Activated T-helper 1 cell treated with Interleukin-2 at 50 U/mL for 16 hours (primary cell): Measurements from ENCODE around the gene R3HDM2.

ENCODE experiments used
- DNase-seq: peaks from one replicate; pipeline ENCODE4 v3.0.0-alpha.2; 2020; ENCODE audit warnings: low read depth

Gene R3HDM2

DNA sequence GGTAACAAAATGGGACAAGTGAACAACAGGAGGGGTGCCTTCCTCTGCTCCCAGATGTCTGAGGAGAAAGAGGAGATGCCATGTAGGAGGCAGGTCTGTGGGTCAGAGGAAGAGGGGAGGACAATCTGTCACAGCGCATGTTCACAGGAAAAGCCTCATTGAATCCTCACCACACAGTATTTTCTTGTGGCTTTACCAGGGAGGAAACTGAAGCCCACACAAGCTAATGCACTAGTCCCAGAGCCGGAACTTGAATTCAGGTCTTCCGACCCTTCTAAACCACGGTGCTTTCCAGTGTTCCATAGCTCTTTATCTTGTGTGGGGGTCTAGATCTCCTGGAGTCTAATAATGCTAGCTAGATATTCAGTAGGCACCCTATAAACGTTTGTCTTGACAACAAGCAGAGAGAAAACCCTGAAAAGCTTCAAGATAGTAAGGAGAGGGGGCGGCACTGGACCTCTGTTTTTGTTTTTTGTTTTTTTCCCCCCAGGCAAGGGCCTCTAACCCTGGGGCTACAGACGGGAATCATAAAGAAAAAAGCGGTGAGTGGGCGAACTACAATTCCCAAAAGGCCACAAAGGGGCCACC lies 201.7 kb downstream of the R3HDM2 start:
- DNase-seq: no peak

DNA sequence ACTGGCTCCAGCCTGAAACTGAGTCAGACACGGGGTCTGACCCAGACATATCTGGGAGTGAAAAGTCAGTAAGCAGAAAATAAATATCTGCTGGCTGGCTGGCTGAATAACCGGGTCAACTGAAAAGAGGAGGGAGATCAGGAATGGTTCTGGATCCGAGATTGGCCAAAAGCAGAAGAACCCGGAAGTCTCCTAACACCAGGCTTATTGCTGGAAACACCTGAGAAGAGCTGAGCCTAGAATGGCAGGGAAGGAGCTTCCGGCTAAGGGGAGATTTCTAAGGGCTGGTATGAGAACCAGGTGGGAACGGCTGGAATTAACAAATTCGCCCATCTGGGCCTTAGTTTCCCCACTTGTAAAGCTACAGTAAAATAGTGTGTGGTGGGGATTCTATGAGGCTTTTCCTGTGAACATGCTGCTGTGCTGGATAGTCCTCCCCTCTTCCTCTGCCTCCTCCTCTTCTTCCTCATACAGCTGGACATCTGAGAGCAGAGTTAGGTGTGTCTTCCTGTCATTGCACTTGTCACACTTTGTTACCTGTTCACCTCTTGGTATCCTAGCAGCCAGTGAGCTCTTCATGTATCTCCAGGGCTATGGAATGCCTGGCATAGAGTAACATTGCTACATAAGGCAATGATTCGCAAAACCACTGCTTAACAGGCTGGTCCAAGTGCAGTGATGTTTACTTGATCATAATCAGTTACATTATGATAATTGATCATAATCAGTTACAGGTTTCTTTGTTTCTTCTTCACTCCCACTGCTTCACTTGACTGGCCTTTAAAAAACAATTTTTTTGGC lies 203.3 kb downstream of the R3HDM2 start:
- DNase-seq: no peak

DNA sequence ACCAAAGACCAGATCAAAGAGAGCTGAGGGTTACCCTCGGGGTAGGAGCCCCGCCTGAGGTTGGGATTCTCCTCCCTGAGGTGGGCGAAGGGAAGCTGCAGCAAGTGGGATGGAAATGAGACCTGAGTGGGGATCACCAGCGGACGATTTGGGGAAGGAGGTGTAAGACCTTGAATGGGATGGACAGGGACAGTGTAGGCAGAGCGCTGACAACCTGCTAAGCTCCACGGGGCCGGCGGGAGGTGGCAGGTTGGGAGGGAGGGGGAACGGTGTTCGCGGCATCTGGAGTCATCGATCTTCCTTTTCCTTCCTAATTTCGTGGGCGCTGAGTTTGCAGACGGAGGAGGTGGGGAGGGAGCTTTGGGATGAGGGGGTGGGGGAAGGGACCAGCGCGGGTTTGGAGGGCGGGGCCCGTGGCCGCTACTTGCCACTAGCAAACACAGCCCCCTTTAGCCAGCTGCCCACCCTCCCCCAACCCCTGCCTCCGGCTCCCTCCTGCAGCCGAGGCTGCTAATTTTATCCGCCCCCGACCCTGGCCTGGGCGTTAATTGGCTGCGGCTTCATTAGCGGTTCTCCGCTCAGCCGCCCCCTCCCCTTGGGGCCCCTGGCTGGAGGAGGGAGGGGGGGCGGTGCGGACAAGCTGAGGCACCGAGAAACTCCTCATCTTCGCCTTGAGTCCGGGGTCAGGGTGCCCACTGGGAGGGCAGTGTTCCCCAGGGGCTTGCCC lies 204.1 kb downstream of the R3HDM2 start:
- DNase-seq: no peak

DNA sequence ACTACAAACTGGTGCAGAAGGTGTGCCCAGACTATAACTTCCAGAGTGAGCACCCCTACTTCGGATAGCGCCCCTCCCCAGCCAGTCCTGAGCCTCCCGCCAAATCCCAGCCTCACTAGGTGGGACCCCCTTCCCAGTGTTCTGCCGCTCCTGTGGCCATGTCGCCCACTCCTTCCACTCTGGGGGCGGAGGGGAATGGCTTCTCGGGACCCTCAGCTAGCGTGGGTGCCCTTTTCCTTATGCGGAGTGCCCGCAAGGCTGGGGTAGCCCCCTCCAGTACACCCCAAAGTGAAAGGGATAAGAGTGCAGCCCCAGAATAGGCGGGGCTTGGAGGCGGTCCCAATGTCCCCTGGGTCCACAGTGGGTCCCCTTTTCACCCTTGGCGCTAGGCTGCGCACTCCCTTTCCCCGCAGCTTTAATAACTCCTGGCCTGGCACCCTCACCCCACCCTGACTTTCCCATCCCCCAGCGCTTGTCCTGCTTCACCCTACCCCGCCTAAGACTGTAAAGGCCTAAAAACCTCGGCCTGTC lies 205.1 kb downstream of the R3HDM2 start:
- no peak for DNase-seq

DNA sequence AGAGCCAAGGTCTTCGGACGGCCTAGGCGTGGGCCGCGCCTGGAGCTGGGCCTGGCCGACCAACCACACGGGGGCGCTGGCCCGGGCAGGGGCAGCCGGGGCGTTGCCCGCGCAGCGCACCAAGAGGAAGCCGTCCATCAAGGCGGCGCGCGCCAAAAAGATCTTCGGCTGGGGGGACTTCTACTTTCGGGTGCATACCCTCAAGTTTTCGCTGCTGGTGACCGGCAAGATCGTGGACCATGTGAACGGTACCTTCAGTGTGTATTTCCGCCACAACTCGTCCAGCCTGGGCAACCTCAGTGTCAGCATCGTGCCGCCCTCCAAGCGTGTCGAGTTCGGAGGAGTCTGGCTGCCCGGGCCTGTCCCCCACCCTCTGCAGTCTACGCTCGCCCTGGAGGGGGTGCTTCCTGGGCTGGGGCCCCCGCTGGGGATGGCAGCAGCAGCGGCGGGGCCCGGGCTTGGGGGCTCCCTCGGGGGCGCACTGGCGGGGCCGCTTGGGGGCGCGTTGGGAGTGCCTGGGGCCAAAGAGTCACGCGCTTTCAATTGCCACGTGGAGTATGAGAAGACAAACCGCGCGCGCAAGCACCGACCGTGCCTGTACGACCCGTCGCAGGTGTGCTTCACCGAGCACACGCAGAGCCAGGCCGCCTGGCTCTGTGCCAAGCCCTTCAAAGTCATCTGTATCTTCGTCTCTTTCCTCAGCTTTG lies 205.7 kb downstream of the R3HDM2 start:
- DNase-seq: no peak

DNA sequence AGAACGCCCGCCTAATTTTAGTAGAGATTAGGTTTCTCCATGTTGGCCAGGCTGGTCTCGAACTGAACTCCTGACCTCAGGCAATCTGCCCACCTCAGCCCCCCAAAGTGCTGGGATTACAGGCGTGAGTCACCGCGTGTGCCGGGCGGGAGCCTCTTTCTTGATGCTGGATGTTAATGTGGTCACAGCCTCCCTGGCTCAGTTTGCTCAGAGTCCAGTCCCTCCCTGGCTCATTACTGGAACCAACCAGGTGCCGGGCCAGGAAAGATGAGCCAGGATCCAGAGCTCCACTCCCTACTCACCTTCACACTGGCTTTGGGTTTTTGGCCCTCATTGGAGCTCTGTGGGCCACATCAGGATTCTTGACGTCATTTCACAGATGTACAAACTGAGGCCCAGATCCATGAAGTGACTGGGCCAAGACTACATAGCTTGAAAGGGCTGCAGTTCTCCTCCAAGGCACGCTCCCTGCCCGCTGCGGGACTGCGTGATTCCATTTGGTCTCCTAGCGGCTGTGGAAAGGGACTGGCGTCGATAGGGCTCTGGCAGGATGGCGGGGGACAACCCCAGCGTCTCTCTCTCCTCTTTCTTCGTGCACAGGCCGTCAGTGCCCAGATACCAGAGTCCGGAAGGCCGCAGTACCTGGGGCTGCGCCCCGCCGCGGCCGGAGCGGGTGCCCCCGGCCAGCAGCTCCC lies 206.4 kb downstream of the R3HDM2 start:
- no peak for DNase-seq

DNA sequence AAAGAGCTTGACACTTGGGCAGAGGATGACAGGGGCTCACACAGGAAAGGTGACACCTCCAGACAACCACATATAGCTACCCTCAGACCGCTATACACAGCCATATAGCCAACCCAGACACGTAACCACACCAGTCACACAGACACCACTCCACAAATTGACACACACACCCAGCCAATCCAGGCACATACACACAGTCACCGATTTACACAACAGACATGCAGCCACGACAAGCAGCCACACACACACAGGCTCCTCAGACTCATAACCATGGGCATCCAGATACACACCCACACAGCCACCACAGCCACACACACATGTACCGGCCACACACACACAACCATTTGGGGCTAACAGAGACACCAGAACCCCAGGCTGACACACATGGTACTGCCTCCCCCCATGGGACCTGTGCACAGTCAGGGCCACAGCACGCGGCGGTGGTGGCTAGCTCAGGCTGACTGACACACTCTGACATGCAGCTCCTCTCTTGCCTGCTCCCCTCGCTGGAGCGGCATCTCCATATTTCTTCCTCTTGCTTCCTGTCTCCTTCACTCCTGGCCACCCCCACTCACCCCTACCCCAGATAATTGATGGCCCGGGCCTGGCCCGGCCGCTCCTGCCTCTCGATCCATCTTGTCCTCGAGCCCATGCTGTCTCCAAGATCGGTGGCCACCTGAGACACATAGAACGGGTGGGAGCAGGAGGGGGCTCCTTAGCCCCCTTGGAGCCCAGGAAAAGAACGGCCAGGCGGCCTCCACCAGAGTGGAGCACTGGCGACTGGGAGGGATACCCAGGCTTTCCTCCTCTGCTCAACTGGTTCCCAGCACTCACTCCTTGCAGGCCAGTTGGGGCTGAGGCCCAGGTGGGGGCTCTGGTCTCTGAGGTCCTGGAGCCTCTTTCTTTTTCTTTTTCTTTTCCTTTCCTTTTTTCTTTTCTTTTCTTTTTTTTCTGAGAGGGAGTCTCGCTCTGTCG lies 207.4 kb downstream of the R3HDM2 start:
- DNase-seq: no peak

DNA sequence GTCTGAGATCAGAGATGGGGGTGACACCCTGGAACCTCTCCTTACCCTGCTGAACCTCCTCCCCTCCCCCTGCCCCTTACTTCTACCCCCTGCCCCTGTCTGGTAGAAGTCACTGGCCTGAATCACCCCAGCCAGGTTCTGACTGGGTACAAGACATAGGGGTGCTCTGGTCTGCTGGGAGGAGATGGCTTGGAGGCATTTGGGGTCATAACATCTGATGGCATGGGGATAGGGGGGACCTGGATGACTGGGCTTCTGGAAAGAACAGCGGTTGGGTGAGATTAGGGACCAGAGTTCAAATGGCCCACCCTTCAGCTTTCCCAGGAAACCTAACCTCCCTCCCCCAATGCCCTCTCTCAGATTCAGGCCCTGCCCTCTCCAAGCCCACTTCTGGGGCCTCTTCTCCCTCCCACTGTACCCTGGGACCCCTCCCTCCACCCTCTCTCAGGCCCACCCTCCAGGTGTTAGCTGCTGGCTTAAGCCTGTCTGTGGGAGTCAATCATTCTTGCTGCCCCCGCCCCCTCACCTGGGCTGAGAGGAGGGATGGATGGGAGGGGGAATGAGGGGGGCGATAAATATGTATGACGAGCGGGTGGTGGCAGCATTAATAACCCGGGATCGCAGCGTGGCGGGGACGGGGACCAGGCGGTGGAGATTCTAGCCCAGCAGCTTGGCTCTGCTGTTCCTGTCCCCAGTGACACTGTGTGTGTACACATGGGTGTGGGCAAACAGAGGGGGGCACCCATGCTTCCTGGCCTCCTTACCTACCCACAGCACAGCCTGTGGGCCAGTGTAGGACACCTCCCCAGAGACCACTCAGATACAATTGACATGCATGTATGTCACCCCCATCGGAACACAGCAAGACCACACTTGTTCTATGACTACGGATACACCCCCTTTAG lies 208.3 kb downstream of the R3HDM2 start:
- no peak for DNase-seq

DNA sequence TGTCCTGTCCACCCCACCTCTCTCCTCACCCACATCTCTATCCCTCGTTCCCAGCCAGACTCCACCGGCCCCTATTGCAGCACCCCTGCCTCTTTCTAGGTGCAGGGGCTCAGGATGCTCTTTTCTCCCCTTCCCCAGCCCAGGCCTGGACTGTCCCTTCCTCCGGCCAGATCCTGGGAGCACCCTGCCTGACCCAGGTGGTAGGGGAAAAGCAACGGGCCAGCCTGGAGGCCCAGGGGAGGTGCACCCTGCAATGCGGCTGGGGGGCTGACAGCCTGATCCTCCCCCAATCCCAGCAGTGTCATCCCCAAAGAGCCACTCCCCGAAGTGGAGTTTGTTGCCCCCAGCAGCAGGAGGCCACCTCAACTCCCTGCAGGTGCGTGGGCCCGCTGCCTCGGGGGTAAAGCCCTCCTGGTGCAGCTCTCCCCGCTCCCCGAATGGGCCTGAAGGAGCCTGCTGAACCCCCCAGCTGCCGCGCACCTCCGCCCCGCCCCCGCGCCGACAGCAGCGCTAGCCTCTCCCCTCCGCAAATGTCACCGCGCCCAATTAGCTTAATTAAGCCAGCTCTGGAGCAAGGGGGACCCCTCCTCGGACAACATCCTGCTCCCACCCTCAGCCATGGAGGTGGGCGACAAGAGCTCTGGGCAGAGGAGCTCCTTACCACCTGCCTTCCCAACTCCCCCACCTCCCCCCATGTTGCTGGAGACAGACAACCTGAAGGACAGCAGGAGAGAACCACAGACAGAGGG lies 209.5 kb downstream of the R3HDM2 start:
- DNase-seq: no peak

DNA sequence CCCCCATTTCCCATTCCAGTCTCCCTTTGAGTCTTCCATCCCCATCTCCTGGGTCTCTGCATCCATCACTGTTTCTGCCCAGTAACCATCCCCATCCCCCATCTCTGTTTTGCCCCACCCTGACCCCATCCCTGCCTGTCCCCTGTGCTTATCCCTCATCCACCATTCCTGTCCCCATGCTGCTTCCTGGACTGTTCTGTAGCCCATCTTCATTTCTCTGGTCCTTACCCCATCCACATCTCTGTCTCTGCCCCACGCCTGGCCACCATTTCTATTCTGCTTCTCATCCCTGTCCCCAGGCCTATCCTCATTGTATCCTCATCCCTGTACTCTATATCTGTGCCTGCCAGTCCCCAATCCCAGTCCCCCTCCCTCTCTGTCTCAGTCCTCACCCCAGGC lies 210.1 kb downstream of the R3HDM2 start:
- DNase-seq: no peak

DNA sequence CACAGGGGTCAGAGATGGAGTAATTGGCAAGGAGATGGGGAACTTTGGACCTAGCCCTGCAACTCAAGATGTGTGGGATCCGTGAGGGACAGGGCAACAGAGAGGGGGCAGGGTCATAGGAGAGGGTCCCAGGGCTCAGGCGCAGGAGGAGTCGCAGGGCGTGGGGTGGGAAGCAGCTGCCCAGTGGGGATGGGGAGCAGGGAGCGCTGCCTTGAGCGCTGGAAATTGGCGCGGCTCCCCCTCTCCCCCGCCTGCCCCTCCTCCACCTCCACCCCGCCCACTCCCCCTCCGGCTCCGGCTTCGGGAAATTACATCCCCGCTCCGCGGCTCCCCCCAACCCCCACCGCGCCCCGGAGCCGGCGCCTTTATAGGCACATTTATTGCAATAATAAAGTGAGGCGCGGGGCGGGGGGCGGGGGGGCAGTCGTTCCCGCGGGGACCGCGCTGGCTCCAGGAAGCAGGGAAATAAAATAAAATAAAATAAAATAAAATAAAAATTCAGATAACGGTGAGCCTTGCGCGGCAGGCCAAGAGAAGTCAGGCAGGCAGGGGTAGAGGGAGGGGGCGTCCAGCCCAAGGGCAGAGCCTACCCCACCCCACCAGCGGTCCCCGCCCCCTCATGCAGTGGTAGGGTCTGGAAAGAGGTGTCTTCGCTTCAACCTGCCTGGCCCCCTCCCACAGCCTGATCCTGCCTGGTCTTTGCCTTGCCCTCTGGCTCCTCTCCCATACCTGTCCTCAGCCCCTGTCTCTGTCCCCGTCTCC lies 210.7 kb downstream of the R3HDM2 start:
- DNase-seq: no peak

DNA sequence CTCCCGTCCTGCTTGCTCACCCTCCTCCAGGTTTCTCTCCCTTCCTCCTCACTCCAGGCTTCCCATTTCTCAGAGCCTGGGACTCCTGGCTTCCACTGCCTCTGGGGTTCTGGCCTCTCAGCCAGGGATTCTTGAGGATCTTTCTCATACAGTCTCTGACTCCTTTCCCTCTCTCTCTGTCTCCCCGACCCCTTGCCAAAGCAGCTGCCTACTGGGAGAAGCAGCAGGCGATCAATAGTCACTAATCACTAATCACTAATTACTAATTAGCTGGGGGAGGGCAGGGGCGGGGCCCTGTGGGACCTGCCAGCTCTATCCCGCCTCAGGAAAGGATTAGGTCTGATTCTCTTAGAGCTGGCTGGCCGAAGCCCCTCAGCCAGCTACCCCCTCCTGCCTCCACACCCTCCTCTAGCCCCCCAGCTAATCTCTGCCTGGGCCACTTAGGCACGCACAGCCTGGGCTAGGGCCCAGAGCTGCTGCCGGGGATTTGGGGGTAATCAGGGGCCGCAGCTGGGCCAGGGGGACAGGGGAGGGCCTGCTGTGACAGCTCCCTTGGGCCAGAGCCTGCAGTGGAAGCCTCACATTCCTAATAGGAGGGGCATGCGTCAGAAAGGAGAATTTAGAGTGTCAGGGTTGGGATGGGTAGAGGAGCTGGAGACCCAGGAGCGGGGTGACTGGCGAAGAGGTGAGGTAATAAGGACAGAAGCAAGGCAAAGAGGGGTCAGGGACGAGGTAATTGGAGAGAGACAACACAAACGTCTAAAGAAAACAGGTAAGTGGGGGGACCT lies 211.4 kb downstream of the R3HDM2 start:
- no peak for DNase-seq

DNA sequence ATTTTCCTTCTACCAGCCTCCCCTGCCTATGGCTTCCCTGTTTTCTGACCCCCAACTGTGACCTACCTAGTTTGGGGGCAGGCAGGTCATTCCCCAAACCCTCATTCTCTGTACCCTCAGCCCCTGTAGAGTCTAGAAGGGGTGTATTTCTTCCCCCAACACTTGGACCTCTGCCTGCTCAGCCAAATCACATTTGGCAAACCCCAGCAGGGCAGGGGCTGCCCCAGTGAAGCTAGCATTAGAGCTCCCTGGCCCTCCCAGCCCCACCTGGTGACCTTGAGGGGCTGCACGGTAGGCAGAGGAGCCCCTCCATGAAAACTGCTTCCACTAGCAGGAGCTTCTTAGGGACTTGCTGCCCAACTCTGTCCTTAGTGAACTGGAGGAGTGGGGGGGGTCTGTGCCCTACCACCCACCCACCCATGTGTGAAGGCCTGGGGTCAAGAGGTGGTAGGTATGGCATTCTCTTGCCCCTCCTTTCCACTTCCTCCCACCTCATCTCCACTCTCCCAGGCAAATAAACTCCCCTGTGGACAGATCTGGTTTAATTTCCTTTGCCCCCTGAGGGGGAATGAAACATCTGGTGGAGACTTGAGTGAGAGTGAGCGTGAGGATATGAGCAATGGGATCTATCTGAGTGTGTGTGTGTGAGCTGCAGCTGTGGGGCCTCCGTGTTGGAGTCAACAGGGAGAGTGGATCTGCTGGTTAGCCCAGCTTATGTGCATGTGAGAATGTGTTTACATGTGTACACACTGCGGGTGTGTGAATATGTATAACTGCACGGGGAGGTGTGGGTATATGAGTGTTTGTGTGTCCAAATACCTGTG lies 212.6 kb downstream of the R3HDM2 start:
- DNase-seq: no peak

DNA sequence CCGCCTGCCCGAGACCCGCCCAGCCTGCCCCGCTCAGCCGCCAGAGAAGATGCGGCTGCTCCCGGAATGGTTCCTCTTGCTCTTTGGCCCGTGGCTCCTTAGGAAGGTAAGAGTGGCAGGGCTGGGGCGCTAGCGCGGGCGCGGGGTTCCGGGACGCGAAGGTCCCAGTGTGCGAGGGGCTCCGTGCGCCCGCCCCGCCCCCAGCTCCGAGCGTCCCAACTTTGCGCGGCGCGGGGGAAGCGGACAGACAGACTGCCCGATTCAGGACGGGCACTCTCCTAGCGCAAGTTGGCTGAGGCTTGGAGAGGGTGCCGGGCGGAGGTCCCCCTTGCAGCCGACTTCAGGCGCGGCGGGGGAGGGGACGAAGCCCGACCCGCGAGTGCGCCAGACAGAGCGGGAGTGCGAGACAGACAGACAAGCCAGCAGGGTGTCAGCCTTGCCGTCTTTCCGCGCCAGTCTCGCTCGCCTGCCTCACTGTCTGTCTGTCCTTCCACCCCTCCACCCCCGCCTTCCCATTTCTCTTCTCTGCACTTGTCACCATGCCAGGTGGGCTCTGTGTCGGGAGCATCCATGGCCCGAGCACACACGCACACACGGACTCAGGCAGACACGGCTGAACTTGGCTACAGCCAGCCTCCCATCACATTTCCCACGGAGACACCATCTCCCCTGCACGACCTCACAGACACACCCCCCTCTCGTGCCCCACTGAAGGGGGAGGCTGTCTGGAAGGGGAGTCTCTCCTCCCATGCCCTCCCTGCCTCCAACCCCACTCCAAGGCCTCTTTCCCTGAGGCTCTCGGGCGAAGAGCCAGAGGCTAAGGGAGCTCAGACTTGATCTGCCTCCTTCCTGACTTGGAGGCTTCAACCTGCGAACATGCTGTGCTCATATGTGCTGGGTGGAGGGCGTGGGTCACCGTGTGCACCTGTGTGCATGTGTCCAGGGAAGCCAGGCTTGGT lies 213.6 kb downstream of the R3HDM2 start:
- DNase-seq: no peak
